SK-N-SH treated with all-trans-retinoic acid at 6 μM for 48 hours (cell line): ENCODE measurements around the gene AKAP13.

ENCODE experiments used
- ARNTL ChIP-seq: fragments of 450-650 bp; formaldehyde crosslinking; IDR thresholded peaks from 2 replicates; pipeline ENCODE4 v1.5.0; 2020; ENCODE audit warnings: low read depth, mild to moderate bottlenecking, moderate library complexity, borderline replicate concordance
- ESRRG ChIP-seq: fragments of 250-450 bp; sonication (Bioruptor Pico); IDR thresholded peaks from 2 replicates; pipeline ENCODE4 v1.6.1; 2021; ENCODE audit warnings: mild to moderate bottlenecking
- OSR1 ChIP-seq: fragments of 250-450 bp; sonication (Bioruptor Pico); IDR thresholded peaks from 2 replicates; pipeline ENCODE4 v1.8.0; 2022; ENCODE audit warnings: moderate library complexity, mild to moderate bottlenecking, inconsistent platforms
- PPARA ChIP-seq: fragments of 250-450 bp; sonication (Bioruptor Pico); IDR thresholded peaks from 2 replicates; pipeline ENCODE4 v1.5.0; 2020; ENCODE audit warnings: mild to moderate bottlenecking, borderline replicate concordance
- RARB ChIP-seq: fragments of 250-450 bp; sonication (Bioruptor Pico); IDR thresholded peaks from 2 replicates; pipeline ENCODE4 v1.8.0; 2021; ENCODE audit warnings: mild to moderate bottlenecking, moderate library complexity
- SNAI2 ChIP-seq: fragments of 250-450 bp; sonication (Bioruptor Pico); IDR thresholded peaks from 2 replicates; pipeline ENCODE4 v1.5.0; 2020; ENCODE audit warnings: mild to moderate bottlenecking, moderate library complexity
- TCF4 ChIP-seq: fragments of 250-450 bp; sonication (Bioruptor Pico); IDR thresholded peaks from 2 replicates; pipeline ENCODE4 v1.8.0; 2021; ENCODE audit warnings: mild to moderate bottlenecking, moderate library complexity, borderline replicate concordance
- ZC3H10 ChIP-seq: fragments of 250-450 bp; sonication (Bioruptor Pico); IDR thresholded peaks from 2 replicates; pipeline ENCODE4 v1.5.1; 2021; ENCODE audit warnings: mild to moderate bottlenecking, moderate library complexity
- ZFP30 ChIP-seq: fragments of 450-650 bp; formaldehyde crosslinking; IDR thresholded peaks from 2 replicates; pipeline ENCODE4 v1.5.0; 2022; ENCODE audit warnings: mild to moderate bottlenecking, moderate library complexity
- ZNF8 ChIP-seq: fragments of 450-650 bp; formaldehyde crosslinking; IDR thresholded peaks from 2 replicates; pipeline ENCODE4 v1.5.0; 2020; ENCODE audit warnings: mild to moderate bottlenecking, moderate library complexity
- TF ChIP-seq, protein P1 (sequence below): fragments of 250-450 bp; sonication (Bioruptor Pico); IDR thresholded peaks from 2 replicates; pipeline ENCODE4 v1.8.0; 2020; ENCODE audit warnings: mild to moderate bottlenecking, moderate library complexity, borderline replicate concordance
- TF ChIP-seq, protein P2 (sequence below): fragments of 250-450 bp; sonication (Bioruptor Pico); IDR thresholded peaks from 2 replicates; pipeline ENCODE4 v1.5.0; 2020; ENCODE audit warnings: mild to moderate bottlenecking, moderate library complexity
- TF ChIP-seq, protein P3 (sequence below): fragments of 250-450 bp; sonication (Bioruptor Pico); IDR thresholded peaks from 2 replicates; pipeline ENCODE4 v1.5.1; 2020; ENCODE audit warnings: low read depth, mild to moderate bottlenecking, moderate library complexity

DNA sequence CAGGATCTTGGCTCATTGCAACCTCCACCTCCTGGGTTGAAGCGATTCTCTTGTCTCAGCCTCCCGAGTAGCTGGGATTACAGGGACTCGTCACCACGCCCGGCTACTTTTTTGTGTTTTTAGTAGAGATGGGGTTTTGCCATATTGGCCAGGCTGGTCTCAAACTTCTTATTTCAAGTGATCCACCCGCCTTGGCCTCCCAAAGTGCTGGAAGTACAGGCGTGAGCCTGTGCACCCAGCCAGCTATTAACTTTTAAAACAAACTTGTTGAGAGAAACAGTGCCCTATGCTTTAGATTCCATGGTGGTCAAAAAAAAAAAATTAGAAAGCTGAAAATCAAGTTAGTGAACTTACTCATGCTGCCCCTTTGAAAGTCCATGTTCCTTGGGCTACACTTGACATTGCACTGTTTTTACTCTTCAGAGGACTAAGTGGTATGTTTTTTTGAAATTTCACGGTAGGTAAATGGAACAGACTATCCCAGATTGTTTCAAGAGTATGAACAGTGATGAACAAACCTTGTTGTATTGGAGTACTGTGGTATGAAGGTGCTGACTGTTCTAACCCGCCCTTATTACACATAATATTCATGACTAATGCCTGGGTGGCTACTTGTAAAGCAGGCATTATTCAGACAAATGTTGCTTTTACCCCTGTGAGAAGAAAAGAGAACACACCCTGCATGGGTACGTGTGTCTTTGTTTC is 207.5 kb downstream of the AKAP13 start:
- TF ChIP-seq ZFP30 (CRISPR knock-in tag) (no peak), ZC3H10 (CRISPR knock-in tag) (no peak), ARNTL (CRISPR knock-in tag) (no peak), PPARA (CRISPR knock-in tag) (no peak), ESRRG (no peak), ZNF8 (no peak), RARB (CRISPR knock-in tag) (no peak), TCF4 (CRISPR knock-in tag) (no peak), OSR1 (CRISPR knock-in tag) (no peak), SNAI2 (no peak)
- TF ChIP-seq, protein P1, sequence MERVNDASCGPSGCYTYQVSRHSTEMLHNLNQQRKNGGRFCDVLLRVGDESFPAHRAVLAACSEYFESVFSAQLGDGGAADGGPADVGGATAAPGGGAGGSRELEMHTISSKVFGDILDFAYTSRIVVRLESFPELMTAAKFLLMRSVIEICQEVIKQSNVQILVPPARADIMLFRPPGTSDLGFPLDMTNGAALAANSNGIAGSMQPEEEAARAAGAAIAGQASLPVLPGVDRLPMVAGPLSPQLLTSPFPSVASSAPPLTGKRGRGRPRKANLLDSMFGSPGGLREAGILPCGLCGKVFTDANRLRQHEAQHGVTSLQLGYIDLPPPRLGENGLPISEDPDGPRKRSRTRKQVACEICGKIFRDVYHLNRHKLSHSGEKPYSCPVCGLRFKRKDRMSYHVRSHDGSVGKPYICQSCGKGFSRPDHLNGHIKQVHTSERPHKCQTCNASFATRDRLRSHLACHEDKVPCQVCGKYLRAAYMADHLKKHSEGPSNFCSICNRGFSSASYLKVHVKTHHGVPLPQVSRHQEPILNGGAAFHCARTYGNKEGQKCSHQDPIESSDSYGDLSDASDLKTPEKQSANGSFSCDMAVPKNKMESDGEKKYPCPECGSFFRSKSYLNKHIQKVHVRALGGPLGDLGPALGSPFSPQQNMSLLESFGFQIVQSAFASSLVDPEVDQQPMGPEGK (CRISPR knock-in tag) = no peak
- TF ChIP-seq, protein P2, sequence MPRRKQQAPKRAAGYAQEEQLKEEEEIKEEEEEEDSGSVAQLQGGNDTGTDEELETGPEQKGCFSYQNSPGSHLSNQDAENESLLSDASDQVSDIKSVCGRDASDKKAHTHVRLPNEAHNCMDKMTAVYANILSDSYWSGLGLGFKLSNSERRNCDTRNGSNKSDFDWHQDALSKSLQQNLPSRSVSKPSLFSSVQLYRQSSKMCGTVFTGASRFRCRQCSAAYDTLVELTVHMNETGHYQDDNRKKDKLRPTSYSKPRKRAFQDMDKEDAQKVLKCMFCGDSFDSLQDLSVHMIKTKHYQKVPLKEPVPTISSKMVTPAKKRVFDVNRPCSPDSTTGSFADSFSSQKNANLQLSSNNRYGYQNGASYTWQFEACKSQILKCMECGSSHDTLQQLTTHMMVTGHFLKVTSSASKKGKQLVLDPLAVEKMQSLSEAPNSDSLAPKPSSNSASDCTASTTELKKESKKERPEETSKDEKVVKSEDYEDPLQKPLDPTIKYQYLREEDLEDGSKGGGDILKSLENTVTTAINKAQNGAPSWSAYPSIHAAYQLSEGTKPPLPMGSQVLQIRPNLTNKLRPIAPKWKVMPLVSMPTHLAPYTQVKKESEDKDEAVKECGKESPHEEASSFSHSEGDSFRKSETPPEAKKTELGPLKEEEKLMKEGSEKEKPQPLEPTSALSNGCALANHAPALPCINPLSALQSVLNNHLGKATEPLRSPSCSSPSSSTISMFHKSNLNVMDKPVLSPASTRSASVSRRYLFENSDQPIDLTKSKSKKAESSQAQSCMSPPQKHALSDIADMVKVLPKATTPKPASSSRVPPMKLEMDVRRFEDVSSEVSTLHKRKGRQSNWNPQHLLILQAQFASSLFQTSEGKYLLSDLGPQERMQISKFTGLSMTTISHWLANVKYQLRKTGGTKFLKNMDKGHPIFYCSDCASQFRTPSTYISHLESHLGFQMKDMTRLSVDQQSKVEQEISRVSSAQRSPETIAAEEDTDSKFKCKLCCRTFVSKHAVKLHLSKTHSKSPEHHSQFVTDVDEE (CRISPR knock-in tag) = no peak
- TF ChIP-seq, protein P3, sequence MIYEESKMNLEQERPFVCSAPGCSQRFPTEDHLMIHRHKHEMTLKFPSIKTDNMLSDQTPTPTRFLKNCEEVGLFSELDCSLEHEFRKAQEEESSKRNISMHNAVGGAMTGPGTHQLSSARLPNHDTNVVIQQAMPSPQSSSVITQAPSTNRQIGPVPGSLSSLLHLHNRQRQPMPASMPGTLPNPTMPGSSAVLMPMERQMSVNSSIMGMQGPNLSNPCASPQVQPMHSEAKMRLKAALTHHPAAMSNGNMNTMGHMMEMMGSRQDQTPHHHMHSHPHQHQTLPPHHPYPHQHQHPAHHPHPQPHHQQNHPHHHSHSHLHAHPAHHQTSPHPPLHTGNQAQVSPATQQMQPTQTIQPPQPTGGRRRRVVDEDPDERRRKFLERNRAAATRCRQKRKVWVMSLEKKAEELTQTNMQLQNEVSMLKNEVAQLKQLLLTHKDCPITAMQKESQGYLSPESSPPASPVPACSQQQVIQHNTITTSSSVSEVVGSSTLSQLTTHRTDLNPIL = no peak
